GM12878 (cell line): ENCODE measurements around the gene MSH3.

Source experiments
- CTCF ChIP-seq, 3 experiments: IDR thresholded peaks in 2 of 3; conservative IDR thresholded peaks in 1 of 3; 2 replicates each; pipeline ENCODE4 v1.5.1; 2011; ENCODE audit warnings: low read depth in 3 of 3, low read length in 3 of 3, mild to moderate bottlenecking in 3 of 3, control low read depth in 2 of 3, moderate library complexity in 2 of 3, inconsistent platforms in 1 of 3, mixed read lengths in 1 of 3; ENCODE audit not compliant: control insufficient read depth in 2 of 3, insufficient read depth in 1 of 3; ENCODE audit errors: extremely low read depth in 1 of 3
- MXI1 ChIP-seq: fragments of 150-350 bp; IDR thresholded peaks from 2 replicates; pipeline ENCODE4 v1.6.1; 2011; ENCODE audit warnings: low read depth, mild to moderate bottlenecking, inconsistent platforms, low read length, improper control_type of control experiment
- NFYB ChIP-seq: IDR thresholded peaks from 2 replicates; pipeline ENCODE4 v1.6.1; 2011; ENCODE audit warnings: low read depth, mild to moderate bottlenecking, low read length, improper control_type of control experiment, moderate library complexity; ENCODE audit not compliant: insufficient read depth
- POLR2A ChIP-seq: IDR thresholded peaks from 2 replicates; pipeline ENCODE4 v1.6.1; 2011; ENCODE audit warnings: low read depth, mild to moderate bottlenecking, low read length

GRCh38 chr5:80853413-80853812 is 199.0 kb downstream of the MSH3 start:
- TF ChIP-seq MXI1 (no peak), POLR2A (no peak), CTCF (IDR thresholded peaks at IDR 0.05 in 2 of 3, conservative IDR thresholded peaks at IDR 0.05 in 1 of 3; ENCODE audit: control insufficient read depth in 2 of 3, extremely low read depth in 1 of 3, insufficient read depth in 1 of 3, low read depth in 3 of 3, low read length in 3 of 3) (no peak), NFYB (no peak)
